Esophagus squamous epithelium (tissue), 4 donors: ENCODE data around the gene TMPRSS11F.
A peak's percentile ranks its signal among the peaks of the same experiment; 100 is the strongest.

ENCODE experiments used
- POLR2A ChIP-seq, 4 donors: fragments of 450-650 bp; IDR thresholded peaks; one replicate each; pipeline ENCODE4 v1.6.1; 2017; ENCODE audit warnings: antibody characterized with exemption in 4 of 4, mild to moderate bottlenecking in 4 of 4, moderate library complexity in 3 of 4
- TF ChIP-seq, protein P1 (sequence below), 6 experiments: fragments of 450-650 bp in 4 of 6; fragments of 200-600 bp in 2 of 6; sonication (generic) in 2 of 6; IDR thresholded peaks; one replicate each; pipeline ENCODE4 v1.5.1; 2016 to 2019; ENCODE audit warnings: antibody characterized with exemption in 6 of 6, mild to moderate bottlenecking in 4 of 6, moderate library complexity in 4 of 6

DNA sequence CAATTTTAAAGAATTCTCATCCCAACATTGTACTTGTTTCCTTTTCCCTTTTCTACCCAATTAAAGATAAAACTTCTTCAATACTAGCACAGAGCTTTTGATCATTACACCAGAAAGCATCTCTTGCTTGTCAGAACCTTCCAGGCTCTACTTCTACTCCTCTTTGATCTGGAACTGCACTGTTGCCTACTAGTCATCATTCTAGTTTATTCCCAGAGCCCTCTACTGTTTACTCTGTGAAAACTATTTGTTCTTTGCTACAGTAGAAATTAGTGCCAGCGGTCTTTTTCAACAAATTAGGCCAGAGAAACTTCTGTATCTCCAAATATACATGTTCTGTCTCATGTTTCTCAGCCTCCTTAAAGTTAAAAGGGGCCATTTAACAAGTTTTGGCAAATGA, 46.8 kb upstream of the TMPRSS11F start:
- TF ChIP-seq, protein P1, sequence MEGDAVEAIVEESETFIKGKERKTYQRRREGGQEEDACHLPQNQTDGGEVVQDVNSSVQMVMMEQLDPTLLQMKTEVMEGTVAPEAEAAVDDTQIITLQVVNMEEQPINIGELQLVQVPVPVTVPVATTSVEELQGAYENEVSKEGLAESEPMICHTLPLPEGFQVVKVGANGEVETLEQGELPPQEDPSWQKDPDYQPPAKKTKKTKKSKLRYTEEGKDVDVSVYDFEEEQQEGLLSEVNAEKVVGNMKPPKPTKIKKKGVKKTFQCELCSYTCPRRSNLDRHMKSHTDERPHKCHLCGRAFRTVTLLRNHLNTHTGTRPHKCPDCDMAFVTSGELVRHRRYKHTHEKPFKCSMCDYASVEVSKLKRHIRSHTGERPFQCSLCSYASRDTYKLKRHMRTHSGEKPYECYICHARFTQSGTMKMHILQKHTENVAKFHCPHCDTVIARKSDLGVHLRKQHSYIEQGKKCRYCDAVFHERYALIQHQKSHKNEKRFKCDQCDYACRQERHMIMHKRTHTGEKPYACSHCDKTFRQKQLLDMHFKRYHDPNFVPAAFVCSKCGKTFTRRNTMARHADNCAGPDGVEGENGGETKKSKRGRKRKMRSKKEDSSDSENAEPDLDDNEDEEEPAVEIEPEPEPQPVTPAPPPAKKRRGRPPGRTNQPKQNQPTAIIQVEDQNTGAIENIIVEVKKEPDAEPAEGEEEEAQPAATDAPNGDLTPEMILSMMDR (IDR thresholded peaks at IDR 0.05): peak in 1 of 6 experiments; percentile 22
- TF ChIP-seq POLR2A (IDR thresholded peaks at IDR 0.05): no peak
